Suprapubic skin (tissue), 4 donors: Measurements from ENCODE around the gene SREK1IP1. TPM values are rescaled to one million over a fixed set of nuclear protein-coding genes. Genes with fewer than 3 reads are reported as not detected.

Source experiments
- DNase-seq, 2 donors: peaks; one replicate each; pipeline ENCODE4 v3.0.0-alpha.2; 2019; ENCODE audit warnings: low spot score in 2 of 2
- H3K27ac ChIP-seq: fragments of 200-600 bp; sonication (generic); one replicate; pipeline ENCODE4 v1.5.1; 2019
- H3K27me3 ChIP-seq: fragments of 200-600 bp; sonication (generic); one replicate; pipeline ENCODE4 v1.5.1; 2019
- H3K36me3 ChIP-seq: fragments of 200-600 bp; sonication (generic); one replicate; pipeline ENCODE4 v1.5.1; 2019
- H3K4me1 ChIP-seq: fragments of 200-600 bp; sonication (generic); one replicate; pipeline ENCODE4 v1.5.1; 2019
- H3K4me3 ChIP-seq: fragments of 200-600 bp; sonication (generic); one replicate; pipeline ENCODE4 v1.5.1; 2019; ENCODE audit warnings: mild to moderate bottlenecking
- H3K9me3 ChIP-seq: fragments of 200-600 bp; sonication (generic); one replicate; pipeline ENCODE4 v1.5.1; 2019
- EP300 ChIP-seq: sonication (generic); formaldehyde crosslinking; IDR thresholded peaks from one replicate; pipeline ENCODE4 v1.6.1; 2017; ENCODE audit warnings: antibody characterized with exemption
- POLR2A ChIP-seq, 2 donors: fragments of 450-650 bp; IDR thresholded peaks; one replicate each; pipeline ENCODE4 v1.6.1; 2017; ENCODE audit warnings: antibody characterized with exemption in 2 of 2, mild to moderate bottlenecking in 2 of 2, moderate library complexity in 2 of 2
- POLR2AphosphoS5 ChIP-seq, 3 donors: sonication (generic); formaldehyde crosslinking; IDR thresholded peaks; one replicate each; pipeline ENCODE4 v1.6.1; 2017; ENCODE audit warnings: antibody characterized with exemption in 3 of 3
- WGBS: methylation state at CpG from one replicate; pipeline ENCODE4 v1.1.5; 2018; 5-methylcytosine and 5-hydroxymethylcytosine counted together
- total RNA-seq, 4 donors: library from RNA; depleted of rRNA; stranded (reverse); fragments of >200 nt; gene quantifications; one replicate each; pipeline ENCODE4 v1.1.0, GENCODE V29; 2016
- TF ChIP-seq, protein P1 (sequence below), 2 donors: fragments of 200-600 bp in 1 of 2; fragments of 450-650 bp in 1 of 2; sonication (generic) in 1 of 2; IDR thresholded peaks; one replicate each; pipeline ENCODE4 v1.5.1; 2016 to 2019; ENCODE audit warnings: antibody characterized with exemption in 2 of 2, mild to moderate bottlenecking in 1 of 2, moderate library complexity in 1 of 2

SREK1IP1 gene
- total RNA-seq, 4 donors from 2014 or later, result 10.5 to 17.5 (median 11.4) TPM

DNA sequence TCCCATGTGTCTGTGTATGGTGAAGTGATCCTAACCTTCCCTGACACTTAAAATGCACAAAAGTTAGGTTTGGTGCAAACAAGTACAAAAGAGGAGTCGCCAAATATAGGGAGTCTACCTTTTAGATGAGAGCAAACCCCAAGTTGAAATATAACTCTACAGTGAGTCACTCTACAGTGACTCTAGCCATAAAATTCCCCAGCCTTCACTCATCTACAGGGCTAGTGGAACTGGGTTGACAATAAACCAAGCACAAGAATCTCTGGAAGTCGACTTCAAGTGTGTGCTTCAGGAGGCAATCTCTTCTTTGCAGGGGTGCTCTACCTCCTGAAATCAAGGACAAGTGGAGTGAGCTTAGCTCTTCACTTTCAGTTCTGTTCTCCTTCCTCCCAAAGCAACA, 74.9 kb downstream of the SREK1IP1 start:
- TF ChIP-seq EP300 (no peak), POLR2A (IDR thresholded peaks at IDR 0.05) (no peak), POLR2AphosphoS5 (IDR thresholded peaks at IDR 0.05) (no peak)
- TF ChIP-seq, protein P1, sequence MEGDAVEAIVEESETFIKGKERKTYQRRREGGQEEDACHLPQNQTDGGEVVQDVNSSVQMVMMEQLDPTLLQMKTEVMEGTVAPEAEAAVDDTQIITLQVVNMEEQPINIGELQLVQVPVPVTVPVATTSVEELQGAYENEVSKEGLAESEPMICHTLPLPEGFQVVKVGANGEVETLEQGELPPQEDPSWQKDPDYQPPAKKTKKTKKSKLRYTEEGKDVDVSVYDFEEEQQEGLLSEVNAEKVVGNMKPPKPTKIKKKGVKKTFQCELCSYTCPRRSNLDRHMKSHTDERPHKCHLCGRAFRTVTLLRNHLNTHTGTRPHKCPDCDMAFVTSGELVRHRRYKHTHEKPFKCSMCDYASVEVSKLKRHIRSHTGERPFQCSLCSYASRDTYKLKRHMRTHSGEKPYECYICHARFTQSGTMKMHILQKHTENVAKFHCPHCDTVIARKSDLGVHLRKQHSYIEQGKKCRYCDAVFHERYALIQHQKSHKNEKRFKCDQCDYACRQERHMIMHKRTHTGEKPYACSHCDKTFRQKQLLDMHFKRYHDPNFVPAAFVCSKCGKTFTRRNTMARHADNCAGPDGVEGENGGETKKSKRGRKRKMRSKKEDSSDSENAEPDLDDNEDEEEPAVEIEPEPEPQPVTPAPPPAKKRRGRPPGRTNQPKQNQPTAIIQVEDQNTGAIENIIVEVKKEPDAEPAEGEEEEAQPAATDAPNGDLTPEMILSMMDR (IDR thresholded peaks at IDR 0.05), result no peak
- Histone ChIP-seq H3K27ac (no peak overlapping the region), H3K36me3 (no peaks in the 10 kb centered on the region), H3K9me3 (peaks cover 3% of the 10 kb centered on the region), H3K4me1 (peaks cover 10% of the 10 kb centered on the region), H3K27me3 (peaks cover 22% of the 10 kb centered on the region), H3K4me3 (no peak overlapping the region)
- no peak for DNase-seq
- WGBS, result 64% methylated on average over 2 of the region's 2 CpGs

GRCh38 chr5:64691291-64691690, 77.2 kb downstream of the SREK1IP1 start:
- 41% methylated on average over 3 of the region's 3 CpGs for WGBS
- Histone ChIP-seq H3K4me3 (no peak overlapping the region), H3K4me1 (peaks cover 10% of the 10 kb centered on the region), H3K27me3 (peaks cover 22% of the 10 kb centered on the region), H3K36me3 (no peaks in the 10 kb centered on the region), H3K9me3 (no peaks in the 10 kb centered on the region), H3K27ac (no peak overlapping the region)
- no peak for DNase-seq
- TF ChIP-seq, protein P1 (IDR thresholded peaks at IDR 0.05), result no peak
- no peak for TF ChIP-seq EP300

- Histone ChIP-seq H3K27me3 (peaks cover 22% of the 10 kb centered on the region), H3K36me3 (no peaks in the 10 kb centered on the region), H3K9me3 (no peaks in the 10 kb centered on the region), H3K4me3 (peak within 1 kb of the TSS; percentile 28), H3K4me1 (peaks cover 10% of the 10 kb centered on the region), H3K27ac (no peak within 1 kb of the TSS)
- no peak for DNase-seq
- TF ChIP-seq, protein P1 (IDR thresholded peaks at IDR 0.05), result no peak
- TF ChIP-seq POLR2AphosphoS5 (IDR thresholded peaks at IDR 0.05) (no peak), EP300 (no peak), POLR2A (IDR thresholded peaks at IDR 0.05) (no peak)
- WGBS, result 2% methylated on average over 45 of the region's 71 CpGs
Measured at GRCh38 chr5:64690417-64691151, 77.9 kb downstream of the SREK1IP1 start, which contains the start of gene SHISAL2B. TSS of gene SHISAL2B (plus strand) at chr5:64690503. CDS start at chr5:64690624, 121 bp downstream.

- TF ChIP-seq POLR2A (IDR thresholded peaks at IDR 0.05) (no peak), EP300 (no peak), POLR2AphosphoS5 (IDR thresholded peaks at IDR 0.05) (no peak)
- TF ChIP-seq, protein P1 (IDR thresholded peaks at IDR 0.05), result no peak
- H3K27me3 ChIP-seq, result peaks cover 22% of the 10 kb centered on the region
- H3K9me3 ChIP-seq, result no peaks in the 10 kb centered on the region
- peaks cover 10% of the 10 kb centered on the region for H3K4me1 ChIP-seq
- WGBS, result 7% methylated on average over 9 of the region's 9 CpGs
- H3K36me3 ChIP-seq, result no peaks in the 10 kb centered on the region
- peak overlapping the region; percentile 28 for H3K4me3 ChIP-seq
- no peak overlapping the region for H3K27ac ChIP-seq
- DNase-seq, result no peak
Measured at GRCh38 chr5:64690104-64690416, 78.4 kb downstream of the SREK1IP1 start.

- Histone ChIP-seq H3K36me3 (no peaks in the 10 kb centered on the region), H3K4me1 (peaks cover 10% of the 10 kb centered on the region), H3K27me3 (peaks cover 22% of the 10 kb centered on the region), H3K4me3 (no peak overlapping the region), H3K27ac (no peak overlapping the region), H3K9me3 (no peaks in the 10 kb centered on the region)
- TF ChIP-seq POLR2A (IDR thresholded peaks at IDR 0.05) (no peak), POLR2AphosphoS5 (IDR thresholded peaks at IDR 0.05) (no peak), EP300 (no peak)
- TF ChIP-seq, protein P1 (IDR thresholded peaks at IDR 0.05), result no peak
- WGBS, result 74% methylated on average over 3 of the region's 3 CpGs
- no peak for DNase-seq
Measured at GRCh38 chr5:64688965-64689364, 79.5 kb downstream of the SREK1IP1 start.
